ENCODE measurements around the gene RBPJ.

RBPJ gene

GRCh38 chr4:26320538-26321372 lies at the start of gene RBPJ:
Gene RBPJ, plus strand, starts transcription at chr4:26321014. Its CDS starts 15 bp downstream, at chr4:26321029.
- peak within 1 kb of the TSS; percentile 94 for H3K4me3 ChIP-seq (ENCODE audit: low read depth, low read length)

- no peak overlapping the region for H3K4me3 ChIP-seq (ENCODE audit: low read depth, low read length)
These were observed 49.1 kb upstream of the RBPJ start for GRCh38 chr4:26271703-26272102.

- no peak overlapping the region for H3K4me3 ChIP-seq (ENCODE audit: low read depth, low read length)
These were observed 47.9 kb upstream of the RBPJ start for GRCh38 chr4:26272654-26273615.

GRCh38 chr4:26273616-26273980 lies 47.2 kb upstream of the RBPJ start:
- H3K4me3 ChIP-seq (ENCODE audit: low read depth, low read length), result no peak overlapping the region

- no peak overlapping the region for H3K4me3 ChIP-seq (ENCODE audit: low read depth, low read length)
These were observed 45.5 kb upstream of the RBPJ start for GRCh38 chr4:26275281-26275680.

GRCh38 chr4:26279446-26279845 lies 41.4 kb upstream of the RBPJ start:
- H3K4me3 ChIP-seq (ENCODE audit: low read depth, low read length), result no peak overlapping the region

GRCh38 chr4:26281881-26282280 lies 38.9 kb upstream of the RBPJ start:
- H3K4me3 ChIP-seq (ENCODE audit: low read depth, low read length), result no peak overlapping the region

- H3K4me3 ChIP-seq (ENCODE audit: low read depth, low read length), result no peak overlapping the region
These were observed 36.3 kb upstream of the RBPJ start for GRCh38 chr4:26284536-26284935.

- no peak overlapping the region for H3K4me3 ChIP-seq (ENCODE audit: low read depth, low read length)
These were observed 35.5 kb upstream of the RBPJ start for GRCh38 chr4:26285272-26285671.

- no peak overlapping the region for H3K4me3 ChIP-seq (ENCODE audit: low read depth, low read length)
These were observed 33.1 kb upstream of the RBPJ start for GRCh38 chr4:26287756-26288155.

GRCh38 chr4:26288355-26288909 lies 32.4 kb upstream of the RBPJ start:
- H3K4me3 ChIP-seq (ENCODE audit: low read depth, low read length), result no peak overlapping the region

GRCh38 chr4:26289401-26289800 lies 31.4 kb upstream of the RBPJ start:
- H3K4me3 ChIP-seq (ENCODE audit: low read depth, low read length), result no peak overlapping the region

GRCh38 chr4:26290321-26290720 lies 30.5 kb upstream of the RBPJ start:
- H3K4me3 ChIP-seq (ENCODE audit: low read depth, low read length), result no peak overlapping the region

- no peak overlapping the region for H3K4me3 ChIP-seq (ENCODE audit: low read depth, low read length)
These were observed 25.9 kb upstream of the RBPJ start for GRCh38 chr4:26294904-26295303.

- no peak overlapping the region for H3K4me3 ChIP-seq (ENCODE audit: low read depth, low read length)
These were observed 24.8 kb upstream of the RBPJ start for GRCh38 chr4:26296021-26296420.

GRCh38 chr4:26296514-26296913 lies 24.3 kb upstream of the RBPJ start:
- H3K4me3 ChIP-seq (ENCODE audit: low read depth, low read length), result no peak overlapping the region

GRCh38 chr4:26297219-26297618 lies 23.6 kb upstream of the RBPJ start:
- no peak overlapping the region for H3K4me3 ChIP-seq (ENCODE audit: low read depth, low read length)

- no peak overlapping the region for H3K4me3 ChIP-seq (ENCODE audit: low read depth, low read length)
These were observed 22.4 kb upstream of the RBPJ start for GRCh38 chr4:26298198-26298947.

- no peak overlapping the region for H3K4me3 ChIP-seq (ENCODE audit: low read depth, low read length)
These were observed 21.4 kb upstream of the RBPJ start for GRCh38 chr4:26299254-26299882.

All from iPS-11a (cell line).